Fibroblast of lung (primary cell): ENCODE data around the gene GPR4. TPM values are rescaled to one million over a fixed set of nuclear protein-coding genes. Genes with fewer than 3 reads are reported as not detected.
A peak's percentile ranks its signal among the peaks of the same experiment; 100 is the strongest.

ENCODE experiments used
- DNase-seq, 2 donors: peaks; one replicate each; pipeline versions ENCODE4 v3.0.0 to v3.0.0-alpha.2; 2010; ENCODE audit warnings: low read depth in 2 of 2
- H2AFZ ChIP-seq: 2 replicates; pipeline ENCODE4 v1.5.1; 2012; ENCODE audit warnings: low read length, control low read depth, inconsistent platforms
- H3K27ac ChIP-seq: 2 replicates; pipeline ENCODE4 v1.5.1; 2011; ENCODE audit warnings: low read length, control low read depth; ENCODE audit not compliant: insufficient read depth
- H3K27me3 ChIP-seq: 2 replicates; pipeline ENCODE4 v1.5.1; 2011; ENCODE audit warnings: mild to moderate bottlenecking, low read length; ENCODE audit not compliant: control insufficient read depth, insufficient read depth
- H3K36me3 ChIP-seq: 2 replicates; pipeline ENCODE4 v1.5.1; 2011; ENCODE audit warnings: low read length; ENCODE audit not compliant: control insufficient read depth, insufficient read depth
- H3K4me1 ChIP-seq: 2 replicates; pipeline ENCODE4 v1.5.1; 2011; ENCODE audit warnings: low read length; ENCODE audit not compliant: control insufficient read depth, insufficient read depth; ENCODE audit errors: extremely low read depth
- H3K4me2 ChIP-seq: 2 replicates; pipeline ENCODE4 v1.5.1; 2011; ENCODE audit warnings: low read length, control low read depth; ENCODE audit not compliant: insufficient read depth; ENCODE audit errors: extremely low read depth
- H3K4me3 ChIP-seq, 4 experiments: fragments of 200-600 bp in 1 of 4; sonication (generic) in 1 of 4; replicated peaks in 1 of 4; 2 replicates each; pipeline ENCODE4 v1.5.1; 2011 to 2016; ENCODE audit warnings: low read length in 4 of 4, low read depth in 3 of 4, mild to moderate bottlenecking in 3 of 4, control low read depth in 2 of 4, inconsistent platforms in 1 of 4, mixed read lengths in 1 of 4; ENCODE audit not compliant: insufficient read depth in 1 of 4; ENCODE audit errors: control extremely low read depth in 1 of 4
- H3K79me2 ChIP-seq: 2 replicates; pipeline ENCODE4 v1.5.1; 2012; ENCODE audit warnings: mild to moderate bottlenecking, low read length, inconsistent platforms; ENCODE audit not compliant: control insufficient read depth, insufficient read depth
- H3K9ac ChIP-seq: 2 replicates; pipeline ENCODE4 v1.5.1; 2011; ENCODE audit warnings: mild to moderate bottlenecking, low read length, control low read depth; ENCODE audit not compliant: insufficient read depth
- H3K9me3 ChIP-seq: 2 replicates; pipeline ENCODE4 v1.5.1; 2012; ENCODE audit warnings: low read depth, low read length; ENCODE audit not compliant: control insufficient read depth, insufficient read depth
- H4K20me1 ChIP-seq: 2 replicates; pipeline ENCODE4 v1.5.1; 2011; ENCODE audit warnings: low read length; ENCODE audit not compliant: control insufficient read depth, insufficient read depth; ENCODE audit errors: extremely low read depth
- CTCF ChIP-seq, 2 donors: IDR thresholded peaks in 1 of 2; conservative IDR thresholded peaks in 1 of 2; 1 replicate in 1 of 2; 2 replicates in 1 of 2; pipeline ENCODE4 v1.5.1; 2011 to 2012; ENCODE audit warnings: low read length in 2 of 2, control low read depth in 1 of 2, inconsistent platforms in 1 of 2, low read depth in 1 of 2, mild to moderate bottlenecking in 1 of 2
- EZH2 ChIP-seq: IDR thresholded peaks from 2 replicates; pipeline ENCODE4 v1.5.1; 2012; ENCODE audit warnings: low read length, control low read depth, mild to moderate bottlenecking; ENCODE audit errors: missing control alignments
- polyA plus RNA-seq, 2 donors: library from polyadenylated mRNA; depleted of rRNA in 1 of 2; stranded (reverse) in 1 of 2; unstranded in 1 of 2; fragments of >200 nt; gene quantifications; 2 replicates each; pipeline ENCODE4 v1.2.1, GENCODE V29; 2011 to 2012; ENCODE audit warnings: missing spikeins in 1 of 2
- total RNA-seq: library from RNA; depleted of rRNA; stranded (reverse); fragments of >200 nt; gene quantifications from 2 replicates; pipeline ENCODE4 v1.2.1, GENCODE V29; 2014

The GPR4 gene
- total and polyA plus RNA-seq, 2 donors (not counting 1 experiment from before 2014, with no cell fraction given): 0.58 TPM; not detected in 1

GRCh38 chr19:45591004-45591637 lies 10.9 kb downstream of the GPR4 start:
- Histone ChIP-seq H4K20me1 (no peaks in the 10 kb centered on the region), H3K4me1 (no peaks in the 10 kb centered on the region), H3K4me2 (no peak overlapping the region), H3K4me3 (no peak overlapping the region), H2AFZ (no peak overlapping the region), H3K9ac (no peak overlapping the region), H3K36me3 (no peaks in the 10 kb centered on the region), H3K79me2 (no peaks in the 10 kb centered on the region), H3K27ac (no peak overlapping the region), H3K9me3 (no peaks in the 10 kb centered on the region), H3K27me3 (no peaks in the 10 kb centered on the region)
- TF ChIP-seq CTCF (conservative IDR thresholded peaks at IDR 0.05 in 1 of 2, IDR thresholded peaks at IDR 0.05 in 1 of 2; ENCODE audit: low read depth in 1 of 2, low read length in 2 of 2) (peak; percentile 11 to 46), EZH2 (no peak)
- peak; percentile 34 to 45 for DNase-seq

GRCh38 chr19:45590300-45591003 lies 11.6 kb downstream of the GPR4 start:
- no peaks in the 10 kb centered on the region for H3K79me2 ChIP-seq
- no peaks in the 10 kb centered on the region for H4K20me1 ChIP-seq
- no peak overlapping the region for H3K27ac ChIP-seq
- no peak overlapping the region for H3K4me2 ChIP-seq
- TF ChIP-seq CTCF (conservative IDR thresholded peaks at IDR 0.05 in 1 of 2, IDR thresholded peaks at IDR 0.05 in 1 of 2; ENCODE audit: low read depth in 1 of 2, low read length in 2 of 2) (no peak), EZH2 (no peak)
- no peaks in the 10 kb centered on the region for H3K36me3 ChIP-seq
- no peak overlapping the region for H2AFZ ChIP-seq
- no peaks in the 10 kb centered on the region for H3K4me1 ChIP-seq
- no peak for DNase-seq
- H3K4me3 ChIP-seq: no peak overlapping the region
- H3K9me3 ChIP-seq: no peaks in the 10 kb centered on the region
- H3K9ac ChIP-seq: no peak overlapping the region
- H3K27me3 ChIP-seq: no peaks in the 10 kb centered on the region

GRCh38 chr19:45589768-45590167 lies 12.2 kb downstream of the GPR4 start:
- H3K4me1 ChIP-seq: no peaks in the 10 kb centered on the region
- no peak for TF ChIP-seq CTCF (conservative IDR thresholded peaks at IDR 0.05 in 1 of 2, IDR thresholded peaks at IDR 0.05 in 1 of 2; ENCODE audit: low read depth in 1 of 2, low read length in 2 of 2)
- no peak for TF ChIP-seq EZH2
- no peak overlapping the region for H3K9ac ChIP-seq
- H2AFZ ChIP-seq: no peak overlapping the region
- H3K79me2 ChIP-seq: no peaks in the 10 kb centered on the region
- H3K27ac ChIP-seq: no peak overlapping the region
- no peaks in the 10 kb centered on the region for H4K20me1 ChIP-seq
- no peak for DNase-seq
- H3K4me2 ChIP-seq: no peak overlapping the region
- H3K27me3 ChIP-seq: no peaks in the 10 kb centered on the region
- H3K4me3 ChIP-seq: no peak overlapping the region
- no peaks in the 10 kb centered on the region for H3K9me3 ChIP-seq
- no peaks in the 10 kb centered on the region for H3K36me3 ChIP-seq
